GM12878 (cell line): ENCODE measurements around the gene PPFIA4. TPM values are rescaled to one million over a fixed set of nuclear protein-coding genes. Genes with fewer than 3 reads are reported as not detected.

Experiments used
- ATAC-seq: fragments of 200-7000 bp; cut with Tn5 transposase; 3 replicates; pipeline ENCODE4 v1.9.1; 2020; ENCODE audit warnings: mild to moderate bottlenecking, moderate library complexity
- BruUV-seq: library from RNA; stranded (reverse); fragments of 400-500 nt; replicated peaks from 2 replicates; lab custom pipeline; 2021; lab: Mats Ljungman, UMichigan
- CTCF ChIA-PET: fragments of 300-600 bp; sonication (Branson Sonifier 250); formaldehyde crosslinking; extraction: SDS; loops from one replicate; lab custom pipeline; 2021; ENCODE audit warnings: inconsistent platforms; lab: Yijun Ruan, JAX
- POLR2A ChIA-PET: fragments of 350-600 bp; formaldehyde crosslinking; extraction: SDS; loops from one replicate; lab custom pipeline; 2021; ENCODE audit warnings: inconsistent platforms; lab: Charles Lee
- RAD21 ChIA-PET: fragments of 300-600 bp; sonication (Branson Sonifier 250); formaldehyde crosslinking; loops from one replicate; lab custom pipeline; 2023; ENCODE audit warnings: antibody characterized with exemption; ENCODE audit not compliant: unreplicated experiment; lab: Charles Lee
- SMC1A ChIA-PET: fragments of 300-600 bp; sonication (Branson Sonifier 250); formaldehyde crosslinking; loops from one replicate; lab custom pipeline; 2023; ENCODE audit not compliant: unreplicated experiment, uncharacterized antibody; lab: Charles Lee
- DNase-seq: peaks from one replicate; pipeline ENCODE4 v3.0.0-alpha.2; 2011; ENCODE audit warnings: low read depth, low spot score
- FAIRE-seq: peaks from 3 replicates; lab custom pipeline; 2011; peaks lifted over from hg19 to GRCh38; lab: Jason Lieb, UNC
- H2AFZ ChIP-seq: 2 replicates; pipeline ENCODE4 v1.6.0; 2011; ENCODE audit warnings: low read depth, low read length, control low read depth; ENCODE audit not compliant: control insufficient read depth
- H3K27ac ChIP-seq: 2 replicates; pipeline ENCODE4 v1.5.1; 2011; ENCODE audit warnings: control low read depth; ENCODE audit not compliant: control insufficient read depth, insufficient read depth
- H3K27me3 ChIP-seq, 2 experiments: replicated peaks in 1 of 2; 2 replicates each; pipeline versions ENCODE4 v1.6.0 to v1.6.1; 2011; ENCODE audit warnings: low read length in 1 of 2; ENCODE audit not compliant: control insufficient read depth in 2 of 2, insufficient read depth in 2 of 2
- H3K36me3 ChIP-seq, 2 experiments: 2 replicates each; pipeline ENCODE4 v1.5.1; 2011; ENCODE audit warnings: low read length in 1 of 2; ENCODE audit not compliant: control insufficient read depth in 2 of 2, insufficient read depth in 2 of 2
- H3K4me1 ChIP-seq: 2 replicates; pipeline ENCODE4 v1.6.1; 2011; ENCODE audit warnings: mild to moderate bottlenecking, low read length, moderate library complexity, mixed read lengths; ENCODE audit not compliant: control insufficient read depth, insufficient read depth
- H3K4me2 ChIP-seq: 2 replicates; pipeline ENCODE4 v1.6.0; 2011; ENCODE audit warnings: control low read depth; ENCODE audit not compliant: control insufficient read depth, insufficient read depth
- H3K4me3 ChIP-seq: fragments of 200-600 bp; sonication (generic); 2 replicates; pipeline ENCODE4 v1.5.1; 2016
- H3K79me2 ChIP-seq: 2 replicates; pipeline ENCODE4 v1.6.0; 2011; ENCODE audit warnings: low read length; ENCODE audit not compliant: control insufficient read depth, insufficient read depth
- H3K9ac ChIP-seq: 2 replicates; pipeline ENCODE4 v1.8.0; 2011; ENCODE audit warnings: low read length, control low read depth, mixed read lengths; ENCODE audit not compliant: control insufficient read depth, insufficient read depth
- H3K9me3 ChIP-seq: replicated peaks from 3 replicates; pipeline ENCODE4 v1.5.1; 2011; ENCODE audit warnings: mild to moderate bottlenecking, low read length; ENCODE audit not compliant: control insufficient read depth, insufficient read depth
- H4K20me1 ChIP-seq: 2 replicates; pipeline ENCODE4 v1.6.0; 2011; ENCODE audit not compliant: control insufficient read depth, insufficient read depth
- ASH2L ChIP-seq: fragments of 300-600, 200-600 bp; sonication (generic); IDR thresholded peaks from 2 replicates; pipeline ENCODE4 v1.6.1; 2017; ENCODE audit warnings: low read depth, mild to moderate bottlenecking, borderline replicate concordance
- BHLHE40 ChIP-seq, 2 experiments: fragments of 450-650 bp in 1 of 2; IDR thresholded peaks; 2 replicates each; pipeline ENCODE4 v1.6.1; 2011 to 2017; ENCODE audit warnings: low read depth in 2 of 2, borderline replicate concordance in 1 of 2, improper control_type of control experiment in 1 of 2, low read length in 1 of 2, mild to moderate bottlenecking in 1 of 2
- IRF5 ChIP-seq: fragments of 450-650 bp; IDR thresholded peaks from 2 replicates; pipeline ENCODE4 v1.6.1; 2017; ENCODE audit warnings: borderline replicate concordance
- MYC ChIP-seq: IDR thresholded peaks from 2 replicates; pipeline ENCODE4 v1.6.1; 2011; ENCODE audit warnings: mild to moderate bottlenecking, low read length, moderate library complexity, inconsistent platforms; ENCODE audit not compliant: insufficient read depth, insufficient replicate concordance, insufficient read length, severe bottlenecking
- POLR2AphosphoS2 ChIP-seq: IDR thresholded peaks from 2 replicates; pipeline ENCODE4 v1.6.1; 2011; ENCODE audit warnings: low read depth, mild to moderate bottlenecking, low read length, improper control_type of control experiment, moderate library complexity
- WGBS: methylation state at CpG from one replicate; pipeline ENCODE4 v1.1.6; 2016; ENCODE audit warnings: low lambda C conversion rate; ENCODE audit not compliant: insufficient replicate concordance, insufficient coverage; ENCODE audit errors: missing lambda C conversion rate; 5-methylcytosine and 5-hydroxymethylcytosine counted together
- in situ Hi-C: fragments of 300-500 bp; cut with MboI; formaldehyde crosslinking; loops from 9 replicates; pipeline ENCODE4 v1.14.3; 2018; ENCODE audit warnings: mixed read lengths
- intact Hi-C: fragments of 100-400 bp; cut with micrococcal nuclease; formaldehyde crosslinking; loops from one replicate; pipeline ENCODE4 v1.14.2; 2022; ENCODE audit not compliant: unreplicated experiment
- polyA plus RNA-seq, 11 experiments: library from polyadenylated mRNA; depleted of rRNA in 4 of 11; unstranded in 6 of 11; stranded (reverse) in 5 of 11; fragments of >200 nt; fragmentation: Nextera tagmentation in 4 of 11; fragmentation: Illumina TruSeq in 1 of 11; extraction: Ambion mirVana in 4 of 11; extraction: Trizol in 1 of 11; gene quantifications; 1 replicate in 1 of 11; 2 replicates in 10 of 11; pipeline versions ENCODE4 v1.2.1 to v1.2.3, GENCODE V29; 2011 to 2016; ENCODE audit warnings: inconsistent platforms in 2 of 11, missing spikeins in 2 of 11, low read depth in 1 of 11
- total RNA-seq, 4 experiments: library from RNA; depleted of rRNA in 3 of 4; stranded (reverse); fragments of >200 nt in 3 of 4; fragmentation: Illumina TruSeq in 1 of 4; extraction: Trizol in 1 of 4; gene quantifications; 2 replicates each; pipeline versions ENCODE4 v1.2.1 to v1.2.3, GENCODE V29; 2013 to 2021
- TF ChIP-seq, protein P1 (sequence below), 3 experiments: IDR thresholded peaks in 2 of 3; conservative IDR thresholded peaks in 1 of 3; 2 replicates each; pipeline ENCODE4 v1.5.1; 2011; ENCODE audit warnings: low read depth in 3 of 3, low read length in 3 of 3, mild to moderate bottlenecking in 3 of 3, control low read depth in 2 of 3, moderate library complexity in 2 of 3, inconsistent platforms in 1 of 3, mixed read lengths in 1 of 3; ENCODE audit not compliant: control insufficient read depth in 2 of 3, insufficient read depth in 1 of 3; ENCODE audit errors: extremely low read depth in 1 of 3

PPFIA4 gene
- total and polyA plus RNA-seq, 10 of the 15 experiments (the other 5 are each of a cell fraction or from before 2014, with no cell fraction given) = 0.02 to 19.7 (median 0.34) TPM; not detected in 1

DNA sequence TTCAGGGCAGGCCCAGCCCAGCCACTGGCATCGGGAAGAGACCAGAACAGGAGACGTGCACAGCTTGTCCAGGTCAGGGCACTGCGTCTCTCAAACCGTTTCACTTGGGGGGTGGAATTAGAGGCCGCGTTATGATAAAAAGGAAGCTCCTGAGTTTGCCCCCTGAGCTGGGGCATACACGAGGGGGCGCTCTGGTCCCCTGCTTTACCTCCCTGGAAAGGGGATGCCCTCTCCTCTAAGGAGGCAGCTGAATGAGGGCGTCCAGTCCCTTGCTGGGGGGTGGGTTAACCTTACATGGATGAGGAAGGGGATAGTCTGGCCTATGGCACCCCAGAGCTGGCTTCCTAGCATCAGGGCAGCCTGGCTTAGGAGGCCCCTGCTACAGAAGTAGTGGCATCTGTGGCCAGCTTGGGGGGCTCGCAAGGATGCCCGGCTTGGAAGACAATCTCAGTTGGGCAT, 57.2 kb downstream of the PPFIA4 start:
- H3K27ac ChIP-seq = no peak overlapping the region
- SMC1A ChIA-PET = interaction anchor here (0.5 to 1.3 kb wide), 4 partner anchors 27 to 185 kb away, joined by 3 to 5 read pairs (median 3); no protein-coding TSS in a partner anchor
- H4K20me1 ChIP-seq = no peaks in the 10 kb centered on the region; the same call in 1 of the 2 replicates
- intact Hi-C loops = no loop called here
- DNase-seq (no peak), ATAC-seq (no peak)
- H3K4me3 ChIP-seq = no peak overlapping the region
- H3K9ac ChIP-seq = no peak overlapping the region
- H3K27me3 ChIP-seq = peaks cover 0 to 5% of the 10 kb centered on the region in 2 experiments; a peak in 2 of 4 replicates
- TF ChIP-seq ASH2L (no peak), BHLHE40 (IDR thresholded peaks at IDR 0.05; ENCODE audit: borderline replicate concordance in 1 of 2, low read depth in 2 of 2, low read length in 1 of 2) (no peak), IRF5 (no peak), POLR2AphosphoS2 (no peak), MYC (no peak)
- TF ChIP-seq, protein P1, sequence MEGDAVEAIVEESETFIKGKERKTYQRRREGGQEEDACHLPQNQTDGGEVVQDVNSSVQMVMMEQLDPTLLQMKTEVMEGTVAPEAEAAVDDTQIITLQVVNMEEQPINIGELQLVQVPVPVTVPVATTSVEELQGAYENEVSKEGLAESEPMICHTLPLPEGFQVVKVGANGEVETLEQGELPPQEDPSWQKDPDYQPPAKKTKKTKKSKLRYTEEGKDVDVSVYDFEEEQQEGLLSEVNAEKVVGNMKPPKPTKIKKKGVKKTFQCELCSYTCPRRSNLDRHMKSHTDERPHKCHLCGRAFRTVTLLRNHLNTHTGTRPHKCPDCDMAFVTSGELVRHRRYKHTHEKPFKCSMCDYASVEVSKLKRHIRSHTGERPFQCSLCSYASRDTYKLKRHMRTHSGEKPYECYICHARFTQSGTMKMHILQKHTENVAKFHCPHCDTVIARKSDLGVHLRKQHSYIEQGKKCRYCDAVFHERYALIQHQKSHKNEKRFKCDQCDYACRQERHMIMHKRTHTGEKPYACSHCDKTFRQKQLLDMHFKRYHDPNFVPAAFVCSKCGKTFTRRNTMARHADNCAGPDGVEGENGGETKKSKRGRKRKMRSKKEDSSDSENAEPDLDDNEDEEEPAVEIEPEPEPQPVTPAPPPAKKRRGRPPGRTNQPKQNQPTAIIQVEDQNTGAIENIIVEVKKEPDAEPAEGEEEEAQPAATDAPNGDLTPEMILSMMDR (IDR thresholded peaks at IDR 0.05 in 2 of 3, conservative IDR thresholded peaks at IDR 0.05 in 1 of 3; ENCODE audit: control insufficient read depth in 2 of 3, extremely low read depth in 1 of 3, insufficient read depth in 1 of 3, low read depth in 3 of 3, low read length in 3 of 3) = 0 out of 6 replicates have a peak, but pooled peaks of 1 of the 3 experiments have one; percentile 8
- TF ChIP-seq, all 136 proteins: peak for 1
- H3K36me3 ChIP-seq = no peaks in the 10 kb centered on the region
- H3K4me2 ChIP-seq = no peak overlapping the region
- no peak for FAIRE-seq
- no TSS peak for BruUV-seq
- H3K4me1 ChIP-seq = no peaks in the 10 kb centered on the region
- CTCF ChIA-PET = interaction anchor here (0.5 to 3.9 kb wide), 13 partner anchors 10 to 186 kb away, joined by 3 to 35 read pairs (median 4); no protein-coding TSS in a partner anchor
- POLR2A ChIA-PET = no interaction called here
- H3K79me2 ChIP-seq = no peaks in the 10 kb centered on the region
- WGBS = 30% methylated on average over 11 of the region's 11 CpGs
- H3K9me3 ChIP-seq = no peaks in the 10 kb centered on the region
- RAD21 ChIA-PET = interaction anchor here (0.5 to 3.2 kb wide), 5 partner anchors 43 to 207 kb away, joined by 3 to 16 read pairs (median 4); no protein-coding TSS in a partner anchor
- in situ Hi-C loops = no loop called here
- no peak overlapping the region for H2AFZ ChIP-seq
